Measurements from ENCODE around the gene SERPINA6.
"Not testable (repeated sequence)": the region's sequence is repeated elsewhere in the genome, so short reads cannot be mapped to it uniquely, and the experiment has no call there.

The SERPINA6 gene

DNA sequence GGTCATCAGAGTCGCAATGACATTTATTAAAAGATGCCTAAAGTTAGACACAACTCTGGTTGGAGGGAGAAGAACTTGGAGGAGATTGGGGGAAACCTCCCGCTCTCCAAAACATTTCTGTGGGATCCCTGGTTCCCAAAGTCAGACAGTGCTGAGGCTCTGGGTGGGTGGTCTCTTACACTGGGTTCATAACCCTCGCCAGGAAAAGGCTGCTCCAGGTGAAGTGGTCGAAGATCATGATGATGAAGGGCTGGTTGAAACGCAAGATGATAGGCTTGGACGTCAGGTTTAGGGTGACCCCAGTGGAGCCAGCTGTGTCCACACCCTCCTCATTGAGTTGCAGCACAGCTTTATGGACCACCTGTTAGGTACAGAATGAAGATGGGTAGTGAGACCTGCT, 18.9 kb downstream of the SERPINA6 start:
- FAIRE-seq (no peak), DNase-seq (ENCODE audit: insufficient read length, low spot score) (no peak)
- TF ChIP-seq, protein P1, sequence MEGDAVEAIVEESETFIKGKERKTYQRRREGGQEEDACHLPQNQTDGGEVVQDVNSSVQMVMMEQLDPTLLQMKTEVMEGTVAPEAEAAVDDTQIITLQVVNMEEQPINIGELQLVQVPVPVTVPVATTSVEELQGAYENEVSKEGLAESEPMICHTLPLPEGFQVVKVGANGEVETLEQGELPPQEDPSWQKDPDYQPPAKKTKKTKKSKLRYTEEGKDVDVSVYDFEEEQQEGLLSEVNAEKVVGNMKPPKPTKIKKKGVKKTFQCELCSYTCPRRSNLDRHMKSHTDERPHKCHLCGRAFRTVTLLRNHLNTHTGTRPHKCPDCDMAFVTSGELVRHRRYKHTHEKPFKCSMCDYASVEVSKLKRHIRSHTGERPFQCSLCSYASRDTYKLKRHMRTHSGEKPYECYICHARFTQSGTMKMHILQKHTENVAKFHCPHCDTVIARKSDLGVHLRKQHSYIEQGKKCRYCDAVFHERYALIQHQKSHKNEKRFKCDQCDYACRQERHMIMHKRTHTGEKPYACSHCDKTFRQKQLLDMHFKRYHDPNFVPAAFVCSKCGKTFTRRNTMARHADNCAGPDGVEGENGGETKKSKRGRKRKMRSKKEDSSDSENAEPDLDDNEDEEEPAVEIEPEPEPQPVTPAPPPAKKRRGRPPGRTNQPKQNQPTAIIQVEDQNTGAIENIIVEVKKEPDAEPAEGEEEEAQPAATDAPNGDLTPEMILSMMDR (IDR thresholded peaks at IDR 0.05; ENCODE audit: insufficient read depth, missing control alignments): no peak

DNA sequence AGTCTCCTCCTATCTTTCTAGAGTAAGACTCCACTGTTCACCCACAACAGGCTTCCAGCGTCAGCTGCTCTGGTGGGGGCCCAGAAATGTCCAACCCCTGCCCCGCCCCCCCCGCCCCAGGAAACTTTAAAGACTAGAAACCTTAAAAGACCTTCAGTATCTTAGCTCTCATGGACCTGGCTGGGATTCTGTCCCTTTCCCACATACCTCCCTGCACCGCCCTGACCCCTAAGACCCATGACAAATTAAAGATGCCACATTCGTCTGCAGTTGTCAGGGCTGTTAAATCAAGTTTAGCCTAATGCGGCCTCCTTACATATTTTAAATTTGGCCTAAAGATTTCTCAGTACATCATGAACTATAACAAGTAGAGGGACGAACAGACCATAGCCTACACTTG, 20.0 kb downstream of the SERPINA6 start:
- TF ChIP-seq, protein P1 (IDR thresholded peaks at IDR 0.05; ENCODE audit: insufficient read depth, missing control alignments): no peak
- FAIRE-seq (no peak), DNase-seq (ENCODE audit: insufficient read length, low spot score) (no peak)

DNA sequence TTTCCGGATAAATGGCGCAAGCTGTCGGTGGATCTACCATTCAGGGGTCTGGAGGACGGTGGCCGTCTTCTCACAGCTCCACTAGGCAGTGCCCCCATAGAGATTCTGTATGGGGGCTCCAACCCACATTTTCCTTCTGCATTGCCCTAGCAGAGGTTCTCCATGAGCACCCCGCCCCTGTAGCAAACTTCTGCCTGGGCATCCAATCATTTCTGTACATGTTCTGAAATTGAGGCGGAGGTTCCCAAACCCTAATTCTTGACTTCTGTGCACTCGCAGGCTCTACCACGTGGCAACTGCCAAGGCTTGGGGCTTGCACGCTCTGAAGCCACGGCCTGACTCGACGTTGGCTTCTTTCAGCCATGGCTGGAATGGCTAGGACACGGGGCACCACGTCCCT, 25.0 kb downstream of the SERPINA6 start:
- TF ChIP-seq, protein P1 (IDR thresholded peaks at IDR 0.05; ENCODE audit: insufficient read depth, missing control alignments): no peak
- FAIRE-seq: no peak
- DNase-seq (ENCODE audit: insufficient read length, low spot score): no peak

DNA sequence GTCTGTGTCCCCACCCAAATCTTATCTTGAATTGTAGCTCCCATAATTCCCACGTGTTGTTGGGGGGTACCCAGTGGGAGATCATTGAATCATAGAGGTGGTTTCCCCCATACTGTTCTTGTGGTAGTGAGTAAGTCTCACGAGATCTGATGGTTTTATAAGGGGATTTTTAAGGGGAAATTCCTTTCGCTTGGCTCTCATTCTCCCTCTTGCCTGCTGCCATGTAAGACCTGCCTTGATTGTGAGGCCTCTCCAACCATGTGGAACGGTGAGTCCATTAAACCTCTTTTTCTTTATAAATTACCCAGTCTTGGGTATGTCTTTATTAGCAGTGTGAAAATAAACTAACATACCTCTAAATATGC, 27.0 kb downstream of the SERPINA6 start:
- not testable (repeated sequence) for DNase-seq (ENCODE audit: insufficient read length, low spot score); FAIRE-seq

GRCh38 chr14:94295360-94296180, 27.6 kb downstream of the SERPINA6 start:
- no peak for FAIRE-seq
- TF ChIP-seq, protein P1 (IDR thresholded peaks at IDR 0.05; ENCODE audit: insufficient read depth, missing control alignments): no peak
- DNase-seq (ENCODE audit: insufficient read length, low spot score): no peak

DNA sequence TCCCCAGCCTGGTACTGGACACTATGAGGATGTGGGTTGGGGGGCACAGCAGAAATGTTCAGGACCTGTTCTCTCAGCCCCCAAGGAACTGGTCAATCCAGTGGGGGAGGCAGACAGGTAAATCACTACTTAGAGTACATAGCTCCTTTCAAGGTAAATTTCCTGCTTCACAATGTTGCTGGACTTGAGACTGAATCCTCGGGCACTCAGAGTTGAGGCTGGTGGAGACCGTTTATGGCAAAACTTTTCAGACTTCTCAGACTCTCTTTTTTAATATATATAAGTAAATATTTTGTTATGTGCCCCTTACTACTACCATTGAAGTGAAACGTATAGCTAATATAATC, 29.6 kb downstream of the SERPINA6 start:
- TF ChIP-seq, protein P1 (IDR thresholded peaks at IDR 0.05; ENCODE audit: insufficient read depth, missing control alignments): no peak
- FAIRE-seq: no peak
- no peak for DNase-seq (ENCODE audit: insufficient read length, low spot score)

- TF ChIP-seq, protein P1 (IDR thresholded peaks at IDR 0.05; ENCODE audit: insufficient read depth, missing control alignments): no peak
- FAIRE-seq: no peak
- DNase-seq (ENCODE audit: insufficient read length, low spot score): no peak
Measured at GRCh38 chr14:94292872-94293577, 30.1 kb downstream of the SERPINA6 start, which contains the start of gene SERPINA10. SERPINA10 (minus strand) TSS chr14:94293268; CDS start chr14:94290593, 2,675 bp downstream.
